BJ (cell line): ENCODE measurements around the gene EPHX1. TPM values are rescaled to one million over a fixed set of nuclear protein-coding genes. Genes with fewer than 3 reads are reported as not detected.

Source experiments
- CTCF ChIA-PET: fragments of 350-600 bp; formaldehyde crosslinking; extraction: SDS; loops from one replicate; lab custom pipeline; 2021; ENCODE audit warnings: antibody characterized with exemption, inconsistent platforms; lab: Yijun Ruan, JAX
- POLR2A ChIA-PET: fragments of 300-600 bp; sonication (Branson Sonifier 250); formaldehyde crosslinking; extraction: SDS; loops from one replicate; lab custom pipeline; 2021; ENCODE audit warnings: antibody characterized with exemption; lab: Charles Lee
- DNase-seq: peaks from one replicate; pipeline ENCODE4 v3.0.0-alpha.2; 2011; ENCODE audit warnings: low read depth
- H3K27me3 ChIP-seq: 2 replicates; pipeline ENCODE4 v1.6.0; 2011; ENCODE audit warnings: low read length; ENCODE audit not compliant: control insufficient read depth, insufficient read depth
- H3K36me3 ChIP-seq: 2 replicates; pipeline ENCODE4 v1.5.1; 2011; ENCODE audit warnings: low read length; ENCODE audit not compliant: control insufficient read depth, insufficient read depth
- H3K4me3 ChIP-seq: 2 replicates; pipeline ENCODE4 v1.5.1; 2011; ENCODE audit warnings: low read depth, mild to moderate bottlenecking, control low read depth, low read length
- CTCF ChIP-seq: IDR thresholded peaks from 2 replicates; pipeline ENCODE4 v1.5.1; 2011; ENCODE audit warnings: low read depth, mild to moderate bottlenecking, control low read depth, inconsistent platforms, low read length, moderate library complexity; ENCODE audit not compliant: insufficient read depth
- polyA plus RNA-seq: library from polyadenylated mRNA; depleted of rRNA; stranded (reverse); fragments of >200 nt; gene quantifications from 2 replicates; pipeline ENCODE4 v1.2.3, GENCODE V29; 2011

EPHX1 gene
- polyA plus RNA-seq, 1 experiment, result 34.3 TPM

- Histone ChIP-seq H3K27me3 (no peaks in the 10 kb centered on the region), H3K4me3 (no peak overlapping the region), H3K36me3 (no peaks in the 10 kb centered on the region)
- CTCF ChIA-PET, result interaction anchor here (0.7 to 10.5 kb wide), 4 partner anchors 8 to 286 kb away, joined by 3 to 231 read pairs (median 12); no protein-coding TSS in a partner anchor
- TF ChIP-seq CTCF, result no peak
- DNase-seq, result no peak
- POLR2A ChIA-PET, result interaction anchor here (0.5 kb wide), 1 partner anchor 255 kb away, joined by 3 read pairs; no protein-coding TSS in a partner anchor
Observed at GRCh38 chr1:225763716-225764548, 46.0 kb upstream of the EPHX1 start.

GRCh38 chr1:225765982-225766674, 43.8 kb upstream of the EPHX1 start:
- no peak for TF ChIP-seq CTCF
- no peaks in the 10 kb centered on the region for H3K27me3 ChIP-seq
- no peak for DNase-seq
- CTCF ChIA-PET, result interaction anchor here (1.2 to 10.5 kb wide), 3 partner anchors 11 to 288 kb away, joined by 4 to 231 read pairs (median 10); partner anchors contain the start of gene SRP9
- POLR2A ChIA-PET, result no interaction called here
- no peaks in the 10 kb centered on the region for H3K36me3 ChIP-seq
- no peak overlapping the region for H3K4me3 ChIP-seq

GRCh38 chr1:225766967-225767633, 42.8 kb upstream of the EPHX1 start:
- peak; percentile 69 for DNase-seq
- H3K36me3 ChIP-seq, result no peaks in the 10 kb centered on the region
- H3K4me3 ChIP-seq, result no peak overlapping the region
- POLR2A ChIA-PET, result interaction anchor here (0.6 kb wide), 1 partner anchor 220 kb away, joined by 4 read pairs; no protein-coding TSS in a partner anchor
- TF ChIP-seq CTCF, result no peak
- no peaks in the 10 kb centered on the region for H3K27me3 ChIP-seq
- CTCF ChIA-PET, result interaction anchor here (1.2 to 10.5 kb wide), 7 partner anchors 10 to 289 kb away, joined by 3 to 231 read pairs (median 4); partner anchors contain the start of genes SRP9 and TMEM63A

GRCh38 chr1:225767634-225768540, 42.0 kb upstream of the EPHX1 start:
- ChIA-PET POLR2A (interaction anchor here (0.6 kb wide), 5 partner anchors 67 to 340 kb away, joined by 3 to 7 read pairs (median 5); partner anchors contain the start of gene LBR), CTCF (interaction anchor here (0.9 to 10.5 kb wide), 11 partner anchors 9 to 290 kb away, joined by 3 to 231 read pairs (median 4); partner anchors contain the start of genes ENAH, SRP9 and TMEM63A)
- no peak for TF ChIP-seq CTCF
- no peaks in the 10 kb centered on the region for H3K36me3 ChIP-seq
- H3K4me3 ChIP-seq, result no peak overlapping the region
- DNase-seq, result no peak
- no peaks in the 10 kb centered on the region for H3K27me3 ChIP-seq
